Stimulated activated naive CD4-positive, alpha-beta T cell (primary cell): ENCODE results near the gene ANGPTL4.
"Not testable (repeated sequence)": the region's sequence is repeated elsewhere in the genome, so short reads cannot be mapped to it uniquely, and the experiment has no call there.

Experiments used
- DNase-seq, 6 experiments: peaks; one replicate each; lab custom pipeline; 2025; lab: John Stamatoyannopoulos, UW

Gene ANGPTL4

GRCh38 chr19:8334458-8335342 lies 29.3 kb upstream of the ANGPTL4 start:
- DNase-seq = no peak

- DNase-seq = no peak
Measured at GRCh38 chr19:8335343-8336071, 28.4 kb upstream of the ANGPTL4 start.

DNA sequence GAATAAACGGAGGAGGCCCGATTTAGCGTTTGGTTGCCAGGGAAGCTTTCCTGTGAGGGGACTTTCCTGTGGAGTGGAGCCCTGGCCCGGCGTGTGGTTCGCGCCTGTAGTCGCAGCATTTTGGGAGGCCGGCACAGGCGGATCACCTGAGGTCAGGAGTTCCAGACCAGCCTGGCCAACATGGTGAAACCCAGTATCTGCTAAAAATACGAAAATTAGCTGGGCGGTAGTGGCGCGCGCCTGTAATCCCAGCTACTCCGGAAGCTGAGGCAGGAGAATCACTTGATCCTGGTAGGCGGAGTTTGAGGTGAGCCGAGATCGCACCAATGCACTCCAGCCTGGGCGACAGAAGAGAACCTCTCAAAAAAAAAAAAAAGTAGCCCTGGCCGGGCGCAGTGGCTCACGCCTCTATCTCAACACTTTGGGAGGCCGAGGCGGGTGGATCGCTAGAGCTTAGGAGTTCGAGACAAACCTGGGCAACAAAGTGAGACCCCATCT lies 27.8 kb upstream of the ANGPTL4 start:
- DNase-seq = no peak

DNA sequence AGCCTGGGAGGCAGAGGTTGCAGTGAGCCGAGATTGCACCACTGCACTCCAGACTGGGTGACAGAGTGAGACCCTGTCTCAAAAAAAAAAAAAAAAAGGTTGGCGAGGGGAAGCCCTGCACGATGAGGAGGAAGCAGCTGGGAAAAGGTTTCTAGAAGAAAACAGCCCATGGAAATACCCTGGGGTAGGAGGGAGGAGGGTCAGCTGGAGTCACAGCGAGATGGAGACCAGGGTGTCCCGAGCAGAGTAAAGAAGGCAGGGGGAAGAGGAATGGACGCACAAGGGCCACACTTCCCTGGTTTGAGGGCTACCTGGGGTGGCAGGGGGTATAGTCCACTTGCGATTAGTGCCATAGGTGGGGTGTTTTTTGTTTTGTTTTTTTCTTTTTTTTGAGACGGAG lies 27.3 kb upstream of the ANGPTL4 start:
- DNase-seq = no peak

DNA sequence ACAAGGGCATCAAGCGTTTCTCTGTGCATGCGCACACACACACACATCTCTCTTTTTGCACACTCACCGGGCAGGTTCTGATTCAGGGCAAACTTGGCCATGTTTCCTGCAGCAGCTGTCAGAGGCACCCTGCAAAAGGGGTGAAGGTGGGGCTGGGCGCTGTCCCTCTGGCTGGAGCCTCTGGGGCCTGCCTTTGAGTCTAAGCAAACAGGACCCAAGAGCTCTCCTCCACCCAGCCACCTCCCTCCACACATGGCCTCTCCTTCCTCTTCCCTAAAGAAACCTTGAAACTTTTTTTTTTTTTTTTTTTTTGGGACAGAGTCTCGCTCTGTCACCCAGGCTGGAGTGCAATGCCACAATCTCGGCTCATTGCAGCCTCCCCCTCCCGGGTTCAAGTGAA lies 26.2 kb upstream of the ANGPTL4 start:
- DNase-seq = no peak

DNA sequence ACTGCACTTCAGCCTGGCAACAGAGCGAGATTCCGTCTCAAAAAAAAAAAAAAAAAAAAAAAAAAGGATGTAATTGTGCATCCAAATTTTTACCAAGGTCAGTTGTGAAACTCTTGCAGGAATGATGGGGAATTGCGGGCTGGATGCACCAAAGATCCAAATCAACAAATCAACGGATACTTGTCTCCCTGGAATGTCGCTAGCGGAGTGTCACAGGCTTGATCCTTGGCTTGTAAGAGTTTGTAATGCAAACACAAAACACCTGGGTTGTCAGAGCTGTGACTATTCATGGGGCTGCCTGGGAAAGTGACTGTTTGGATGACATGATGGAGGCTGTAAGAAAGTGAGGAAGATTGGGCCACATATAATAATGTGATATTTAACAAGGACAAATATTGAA lies 25.1 kb upstream of the ANGPTL4 start:
- no peak for DNase-seq

DNA sequence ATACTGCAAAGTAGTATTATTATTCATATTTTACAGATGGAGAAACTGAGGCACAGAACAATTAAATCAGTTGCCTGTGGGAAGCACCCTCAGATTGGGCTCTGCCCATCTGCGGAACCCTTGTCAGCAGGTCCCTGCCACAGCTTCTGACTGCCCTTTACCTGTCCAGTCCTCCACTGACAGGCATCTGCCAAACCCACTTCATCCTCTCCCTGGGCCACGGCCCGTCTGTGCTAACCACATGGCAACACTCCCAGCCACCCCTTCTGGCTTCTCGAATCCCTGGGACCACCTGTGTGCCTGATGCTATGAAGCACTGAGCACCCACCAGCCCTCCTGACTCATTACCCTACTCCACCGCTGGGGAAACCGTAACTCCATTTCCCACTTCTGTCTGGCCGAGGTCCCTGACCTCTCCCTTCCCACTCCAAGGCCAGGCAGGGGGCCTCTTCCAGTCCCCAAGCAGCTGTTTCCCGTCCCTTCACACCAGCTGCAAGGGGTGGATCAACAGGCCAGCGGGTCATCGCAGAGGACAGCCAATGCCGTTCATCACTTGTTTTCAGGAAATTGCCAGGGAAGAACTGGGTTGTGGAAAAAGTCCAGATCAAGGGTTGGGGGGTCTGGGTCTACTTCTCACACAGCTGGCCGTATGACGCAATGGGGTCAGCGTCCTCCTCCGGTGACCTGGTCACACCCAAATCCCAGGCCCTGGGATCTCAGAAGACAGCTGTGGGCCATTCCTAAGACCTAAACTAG lies 23.4 kb upstream of the ANGPTL4 start:
- no peak for DNase-seq

GRCh38 chr19:8341504-8341903 lies 22.5 kb upstream of the ANGPTL4 start:
- not testable (repeated sequence) for DNase-seq

DNA sequence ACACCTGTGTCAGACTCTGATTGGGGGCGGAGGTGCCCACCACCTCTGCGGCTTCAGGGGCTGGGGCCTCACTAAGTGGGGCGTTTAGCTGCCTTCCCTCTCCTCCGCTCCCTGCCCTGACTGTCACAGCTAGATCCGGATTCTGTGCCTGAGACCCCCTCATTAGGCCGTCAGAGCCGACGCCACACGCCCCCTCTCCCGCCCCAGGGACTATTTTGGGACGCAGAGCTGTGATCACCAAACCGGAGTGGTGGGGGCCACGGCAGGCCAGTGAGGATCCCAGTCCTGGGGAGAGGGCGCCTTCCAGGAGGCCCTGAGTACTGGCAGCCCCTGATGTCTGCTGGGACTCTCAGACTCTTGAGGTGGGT lies 21.7 kb upstream of the ANGPTL4 start:
- DNase-seq = no peak

DNA sequence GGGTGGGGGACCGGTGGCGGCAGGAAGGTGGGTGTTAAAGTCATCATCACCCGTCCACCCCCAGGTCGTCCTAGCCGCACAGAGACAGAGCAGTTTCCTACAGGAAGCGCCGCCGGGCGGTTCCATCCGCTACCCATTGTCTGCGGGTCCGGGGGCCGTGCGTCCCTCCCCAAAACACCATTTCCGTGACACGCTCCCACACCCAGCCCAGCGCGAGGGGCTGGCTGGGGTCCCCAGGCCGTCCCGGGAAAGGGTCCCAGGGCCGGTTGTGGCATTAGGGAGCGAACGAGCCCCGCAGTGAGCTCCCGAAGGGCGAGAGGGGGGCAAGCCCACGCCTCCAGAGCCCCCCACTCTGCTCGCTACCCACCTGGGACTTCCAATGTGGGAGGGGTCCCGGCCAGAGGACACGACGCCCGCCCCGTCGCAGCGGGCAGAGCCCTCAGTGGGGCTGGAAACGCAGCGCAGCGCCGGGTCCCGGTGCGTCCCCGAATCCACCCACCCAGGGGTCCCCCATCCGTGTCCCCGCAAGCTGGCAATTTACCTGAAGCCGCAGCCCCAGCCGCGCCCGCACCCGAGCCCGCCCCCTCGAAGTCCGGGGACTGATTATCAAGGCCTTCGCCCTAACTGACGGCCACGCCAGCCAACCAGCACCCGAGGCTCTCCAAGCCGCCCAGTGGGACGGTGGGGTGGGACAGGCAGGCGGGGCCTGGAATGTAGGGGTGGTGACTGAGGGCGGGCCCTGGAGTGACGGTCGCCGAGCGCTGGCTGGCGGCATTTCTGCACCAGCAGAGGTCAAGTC lies 21.1 kb upstream of the ANGPTL4 start, which contains the start of gene KANK3:
KANK3 (minus strand) TSS at position 579 of the 799 bp plus-strand sequence. CDS start 5,434 bp downstream, outside the sequence.
- peak; percentile 78 to 90 (median 82) for DNase-seq

DNA sequence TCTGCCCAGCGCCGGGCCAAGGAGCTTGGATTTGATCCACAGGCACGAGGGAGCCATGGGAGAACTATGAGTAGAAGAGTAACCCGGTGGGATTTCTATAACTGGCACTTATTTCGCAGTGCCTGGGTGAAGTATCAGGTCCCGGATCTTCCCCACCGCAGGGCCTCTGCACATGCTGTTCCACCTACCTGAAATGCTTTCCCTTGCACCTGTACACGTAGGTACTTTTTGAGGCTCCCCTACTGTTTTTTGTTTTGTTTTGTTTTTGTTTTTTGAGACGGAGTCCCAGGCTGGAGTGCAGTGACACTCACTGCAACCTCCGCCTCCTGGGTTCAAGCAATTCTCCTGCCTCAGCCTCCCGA lies 20.5 kb upstream of the ANGPTL4 start:
- no peak for DNase-seq

DNA sequence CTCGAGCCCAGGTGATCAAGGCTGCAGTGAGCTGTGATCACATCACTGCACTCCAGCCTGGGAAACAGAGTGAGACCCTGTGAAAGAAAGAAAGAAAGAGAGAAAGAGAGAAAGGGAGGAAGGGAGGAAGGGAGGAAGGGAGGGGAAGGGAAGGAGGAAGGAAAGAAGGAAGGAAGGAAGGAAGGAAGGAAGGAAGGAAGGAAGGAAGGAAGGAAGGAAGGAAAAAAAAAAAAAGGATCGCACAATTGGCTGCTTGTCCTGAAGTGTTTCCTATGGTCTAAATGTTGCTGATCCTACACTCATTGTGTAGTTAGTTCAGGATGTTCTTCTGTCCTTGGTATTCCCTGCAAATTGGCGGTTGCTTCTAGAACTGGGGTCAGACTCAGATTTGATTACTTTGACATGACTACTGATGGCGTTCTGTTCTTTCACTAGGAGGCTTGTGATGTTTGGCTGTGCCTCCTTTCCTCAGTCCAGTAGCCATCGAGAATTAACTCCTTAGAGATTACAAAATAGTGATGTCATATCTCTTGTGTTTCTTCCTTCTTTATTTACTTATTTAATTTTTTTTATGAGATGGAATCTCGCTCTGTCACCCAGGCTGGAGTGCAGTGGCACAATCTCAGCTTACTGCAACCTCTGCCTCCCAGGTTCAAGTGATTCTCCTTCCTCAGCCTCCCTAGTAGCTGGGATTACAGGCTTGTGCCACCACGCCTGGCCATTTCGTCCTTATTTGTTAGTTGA lies 14.2 kb upstream of the ANGPTL4 start:
- not testable (repeated sequence) for DNase-seq

DNA sequence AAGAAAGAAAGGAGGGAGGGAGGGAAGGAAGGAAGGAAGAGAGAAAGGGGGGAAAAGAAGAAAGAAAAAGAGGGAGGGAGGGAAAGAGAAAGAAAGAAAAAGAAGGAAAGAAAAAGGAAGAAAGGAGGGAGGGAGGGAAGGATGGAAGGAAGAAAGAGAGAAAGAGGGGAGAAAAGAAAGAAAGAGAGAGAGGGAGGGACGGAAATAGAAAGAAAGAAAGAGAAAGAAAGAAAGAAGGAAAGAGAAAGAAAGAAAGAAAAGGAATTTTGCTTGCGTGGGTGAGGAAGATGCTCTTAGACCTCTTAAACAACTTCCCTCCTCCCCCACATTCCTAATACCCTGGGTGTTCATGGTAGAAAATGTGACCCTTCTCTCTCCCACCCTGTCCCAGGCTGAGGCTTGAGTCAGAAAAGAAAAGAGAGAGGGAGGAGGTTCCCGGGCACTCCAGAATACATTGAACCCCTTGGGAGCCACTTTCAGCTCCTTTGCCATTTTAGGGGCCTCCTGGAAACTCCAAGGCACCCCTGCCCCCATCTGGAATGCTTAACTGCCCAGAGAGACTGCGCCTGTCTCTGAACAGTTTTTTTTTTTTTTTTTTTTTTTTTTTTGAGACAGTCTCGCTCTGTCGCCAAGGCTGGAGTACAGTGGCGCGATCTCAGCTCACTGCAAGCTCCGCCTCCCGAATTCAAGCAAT lies 11.7 kb upstream of the ANGPTL4 start:
- DNase-seq = no peak

- DNase-seq = not testable (repeated sequence)
Measured at GRCh38 chr19:8352845-8353244, 11.1 kb upstream of the ANGPTL4 start.

- no peak for DNase-seq
Measured at GRCh38 chr19:8355631-8356402, 8.1 kb upstream of the ANGPTL4 start.

- DNase-seq = no peak
Measured at GRCh38 chr19:8357007-8357521, 6.9 kb upstream of the ANGPTL4 start.

GRCh38 chr19:8358948-8359347 lies 5.0 kb upstream of the ANGPTL4 start:
- DNase-seq = no peak

- DNase-seq = no peak
Measured at GRCh38 chr19:8360196-8360595, 3.8 kb upstream of the ANGPTL4 start.
